Activated CD4-positive, CD25-positive, alpha-beta regulatory T cell treated with anti-CD3 and anti-CD28 coated beads, Interleukin-2, amount 50 U/mL, for 72 hours (primary cell): ENCODE results near the gene COPS7A.
A peak's percentile ranks its signal among the peaks of the same experiment; 100 is the strongest.

ENCODE experiments used
- DNase-seq: peaks from one replicate; pipeline ENCODE4 v3.0.0; 2021

The COPS7A gene, protein sequence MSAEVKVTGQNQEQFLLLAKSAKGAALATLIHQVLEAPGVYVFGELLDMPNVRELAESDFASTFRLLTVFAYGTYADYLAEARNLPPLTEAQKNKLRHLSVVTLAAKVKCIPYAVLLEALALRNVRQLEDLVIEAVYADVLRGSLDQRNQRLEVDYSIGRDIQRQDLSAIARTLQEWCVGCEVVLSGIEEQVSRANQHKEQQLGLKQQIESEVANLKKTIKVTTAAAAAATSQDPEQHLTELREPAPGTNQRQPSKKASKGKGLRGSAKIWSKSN

DNA sequence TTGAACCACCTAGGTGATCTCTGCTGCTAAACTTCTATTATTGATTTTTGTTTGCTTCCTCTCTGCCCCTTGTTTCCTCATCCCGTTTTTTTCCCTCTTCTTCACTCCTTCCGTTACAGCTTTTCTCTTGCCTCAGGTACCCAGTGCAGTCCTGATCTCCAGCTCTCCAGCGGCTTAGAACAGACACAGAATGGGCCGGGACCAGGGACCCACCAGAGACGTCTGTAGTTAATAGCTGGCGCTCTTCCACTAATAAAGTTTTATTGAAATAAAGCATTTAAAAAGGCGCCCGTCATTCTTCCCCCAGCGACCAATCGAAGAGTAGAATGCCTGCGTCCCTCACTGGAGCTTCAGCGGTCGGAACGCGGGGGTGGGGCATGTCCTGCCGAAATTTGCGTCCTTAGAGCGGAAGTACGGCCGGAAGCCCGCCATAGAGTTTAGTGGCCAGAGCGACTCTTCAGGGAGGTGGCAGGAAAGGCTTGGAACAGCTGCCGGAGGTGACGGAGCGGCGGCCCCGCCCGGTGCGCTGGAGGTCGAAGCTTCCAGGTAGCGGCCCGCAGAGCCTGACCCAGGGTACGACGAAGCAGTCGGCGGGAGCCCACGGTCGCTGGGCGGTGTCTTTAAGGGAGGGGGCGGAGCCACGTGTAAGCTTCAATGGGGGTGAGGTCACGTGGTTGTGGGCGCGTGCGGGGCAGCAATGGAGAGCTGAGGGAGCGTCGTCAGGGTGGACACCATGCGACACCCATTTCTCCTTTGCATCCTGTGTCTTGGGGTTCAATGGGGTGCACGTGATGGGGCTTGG lies at the start of gene COPS7A:
Gene COPS7A (plus strand): TSS at position 440 of the 802 bp plus-strand sequence. CDS start 611 bp downstream, outside the sequence.
- peak; percentile 93 for DNase-seq

DNA sequence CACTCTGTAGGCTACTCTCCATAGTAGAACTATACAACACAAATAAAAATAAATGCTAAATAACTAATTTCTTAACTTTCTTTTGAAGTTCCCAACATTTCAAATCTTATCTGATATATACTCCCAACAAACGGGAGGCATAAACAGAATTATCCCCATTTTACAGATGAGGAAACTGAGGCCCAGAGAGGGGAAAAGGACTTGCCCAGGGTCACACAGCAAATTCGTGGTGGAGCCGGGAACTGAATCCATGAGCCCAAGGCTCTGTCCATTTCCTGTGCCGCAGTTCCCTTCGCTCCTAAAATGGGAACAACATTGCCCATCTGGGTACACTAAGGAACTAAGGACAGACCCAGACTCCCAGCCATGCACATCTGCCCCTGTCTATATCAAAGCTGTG lies 46.9 kb upstream of the COPS7A start:
- no peak for DNase-seq

DNA sequence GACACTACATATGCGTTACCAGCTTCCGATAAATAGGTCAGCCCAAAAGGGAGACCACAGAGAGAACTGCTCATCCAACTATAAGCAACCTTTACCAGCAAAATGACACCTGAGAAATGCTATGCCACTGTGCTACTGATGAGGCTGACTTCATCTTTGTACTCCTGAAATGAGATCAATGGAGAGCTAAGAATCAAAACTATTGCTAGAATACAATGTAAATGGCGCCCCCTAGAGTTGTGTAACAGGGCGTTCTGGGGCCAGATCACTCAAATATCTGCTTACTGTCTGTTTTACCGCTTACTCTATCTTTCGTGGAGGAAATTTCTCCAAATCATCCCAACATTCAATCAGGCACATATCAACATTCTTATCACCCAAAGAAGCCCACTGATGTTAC lies 39.2 kb upstream of the COPS7A start:
- DNase-seq = no peak

DNA sequence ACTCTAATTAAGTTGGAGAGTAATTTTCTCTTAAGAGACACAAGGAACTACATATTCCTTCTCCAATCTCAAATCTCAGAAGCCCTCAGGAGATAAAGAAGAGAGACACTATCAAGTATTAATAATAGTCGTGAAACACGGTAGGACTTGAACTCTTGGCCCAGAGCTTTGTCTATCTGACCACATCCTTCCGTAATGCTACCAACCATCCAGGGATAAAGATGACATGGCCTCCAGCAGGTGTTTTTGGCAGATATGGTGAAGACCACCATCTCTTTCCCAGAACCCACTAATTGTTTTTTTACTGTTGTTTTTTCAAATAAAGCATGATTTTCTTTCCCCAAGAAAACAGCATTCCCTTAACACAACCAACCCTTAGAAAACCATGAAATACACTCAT lies 38.0 kb upstream of the COPS7A start:
- no peak for DNase-seq

DNA sequence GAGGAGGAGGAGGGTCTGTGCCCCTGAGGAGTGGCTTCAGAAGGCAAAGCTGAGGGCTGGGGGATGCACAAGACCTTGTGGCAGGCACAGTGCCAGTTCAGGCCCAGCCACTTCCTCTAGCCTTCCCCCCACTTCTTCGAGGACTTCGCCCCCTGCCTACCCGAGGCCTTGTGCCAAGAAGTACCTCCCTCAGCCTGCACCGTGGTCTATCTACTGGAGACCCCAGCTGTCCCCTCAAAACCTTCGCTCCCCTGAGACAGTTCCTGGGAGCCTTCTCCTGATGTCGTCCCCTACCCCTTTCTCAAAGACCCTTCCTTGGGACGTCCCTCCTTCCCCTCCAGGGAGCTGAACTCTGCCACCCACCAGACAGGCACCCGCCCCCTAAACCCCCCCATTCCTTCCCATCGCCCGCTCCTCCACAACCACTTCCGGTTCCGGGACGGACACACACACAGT lies 35.3 kb upstream of the COPS7A start:
- no peak for DNase-seq

DNA sequence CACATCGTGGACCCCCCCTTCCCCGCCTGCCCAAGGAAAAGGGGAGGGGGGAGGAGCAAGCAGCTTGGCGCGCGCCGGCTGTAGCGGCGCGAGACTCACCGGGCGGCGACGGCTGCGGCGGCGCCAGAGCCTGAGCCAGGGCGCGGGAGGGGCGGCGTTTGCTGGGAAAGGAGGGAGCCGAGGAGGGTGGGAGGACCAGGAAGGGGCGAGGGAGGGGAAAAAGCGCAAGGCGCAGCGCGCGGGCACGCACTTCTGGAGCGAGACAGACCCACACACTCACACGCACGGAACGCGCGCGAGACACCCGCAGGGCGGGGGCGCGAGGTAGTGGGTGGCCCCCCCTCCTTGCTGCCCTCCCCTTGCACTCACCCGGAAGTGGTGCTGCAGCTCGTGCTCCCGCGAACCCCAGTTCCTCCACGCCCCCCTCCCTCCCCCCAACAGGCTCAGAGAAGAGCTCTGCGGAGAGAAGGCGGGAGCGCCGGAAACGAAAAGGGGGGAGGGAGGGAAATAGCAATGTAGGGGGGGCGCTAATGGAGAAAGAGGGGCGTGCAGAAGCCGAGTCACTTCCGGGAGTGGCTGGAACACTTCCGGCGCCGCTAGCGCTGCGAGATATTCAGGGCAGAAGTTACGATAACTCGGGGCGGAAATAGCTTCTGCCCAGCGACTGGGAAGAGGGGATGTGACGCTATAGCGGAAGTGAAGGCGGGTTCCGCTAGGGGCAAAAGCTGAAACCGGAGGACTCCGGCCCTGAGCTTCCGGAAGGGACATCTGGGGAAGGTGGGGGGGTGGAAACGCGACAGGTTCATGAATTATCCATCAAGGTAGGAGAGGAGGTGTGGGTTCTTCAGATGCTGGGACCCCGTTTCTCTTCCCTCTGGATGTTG lies 34.6 kb upstream of the COPS7A start, which contains the start of gene ZNF384:
Gene ZNF384 (minus strand): TSS at position 377 of the 884 bp plus-strand sequence. CDS start 9,855 bp downstream, outside the sequence.
- peak; percentile 86 for DNase-seq

DNA sequence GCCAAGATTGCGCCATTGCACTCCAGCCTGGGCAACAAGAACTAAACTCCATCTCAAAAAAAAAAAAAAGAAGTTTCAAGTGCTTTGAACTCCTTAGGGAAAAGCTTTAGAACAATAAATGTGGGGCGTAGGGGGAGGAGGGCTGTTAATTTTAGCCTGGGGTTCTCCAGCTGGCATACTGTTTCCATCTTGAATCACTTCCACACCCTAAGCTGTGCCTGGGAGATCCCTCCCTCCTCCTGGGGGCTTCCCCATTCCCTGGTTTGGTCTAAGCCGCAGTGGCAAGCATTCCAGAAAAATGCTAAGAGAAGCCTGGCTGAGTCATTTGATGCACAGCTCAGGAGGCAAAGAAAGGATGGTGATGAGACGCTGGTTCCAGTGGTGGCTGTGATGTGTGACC lies 32.4 kb upstream of the COPS7A start:
- no peak for DNase-seq

DNA sequence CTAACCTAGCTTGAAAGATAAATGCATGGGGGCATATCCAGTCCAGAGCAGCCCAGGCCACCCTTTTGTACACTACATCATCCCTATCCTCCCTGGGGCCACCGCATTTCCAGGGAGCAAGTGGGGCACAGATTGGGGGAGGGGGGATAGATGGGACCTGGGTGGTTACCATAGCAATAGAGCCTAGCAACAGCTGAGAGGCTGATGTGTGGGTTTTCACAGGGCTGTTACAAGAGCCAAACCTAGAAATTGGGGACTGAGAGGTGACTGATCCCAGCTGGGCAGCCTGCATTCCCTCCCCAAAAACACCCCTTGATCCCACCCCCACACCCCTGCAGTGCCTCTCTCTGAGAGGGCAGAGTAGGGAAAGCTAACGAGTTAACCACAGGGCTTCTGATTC lies 31.0 kb upstream of the COPS7A start:
- no peak for DNase-seq

DNA sequence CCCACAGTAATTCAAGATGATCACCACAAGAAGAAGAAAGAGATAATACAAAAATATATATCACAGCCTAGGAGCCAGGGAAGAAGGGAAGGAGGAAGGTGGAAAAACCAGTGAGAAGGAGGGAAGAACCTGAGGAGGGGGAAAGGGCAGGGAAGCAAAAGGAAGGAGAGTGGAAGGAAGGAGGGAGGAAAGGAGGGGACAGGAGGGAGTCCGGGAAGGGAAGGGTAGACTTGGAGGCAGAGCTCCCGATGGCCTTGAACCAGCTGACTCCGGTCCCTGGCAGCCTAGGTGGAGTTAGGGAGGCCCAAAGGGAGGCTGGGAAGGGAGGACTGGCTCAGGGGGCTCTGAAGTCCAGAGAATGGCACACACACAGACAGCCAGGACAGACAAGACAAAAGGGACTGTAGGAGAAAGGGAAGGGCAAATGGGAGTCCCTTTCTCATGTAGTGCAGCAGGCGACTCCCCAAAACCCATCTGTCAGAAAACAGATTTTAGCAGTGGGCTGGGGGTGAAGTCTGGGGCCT lies 30.0 kb upstream of the COPS7A start:
- DNase-seq = no peak

DNA sequence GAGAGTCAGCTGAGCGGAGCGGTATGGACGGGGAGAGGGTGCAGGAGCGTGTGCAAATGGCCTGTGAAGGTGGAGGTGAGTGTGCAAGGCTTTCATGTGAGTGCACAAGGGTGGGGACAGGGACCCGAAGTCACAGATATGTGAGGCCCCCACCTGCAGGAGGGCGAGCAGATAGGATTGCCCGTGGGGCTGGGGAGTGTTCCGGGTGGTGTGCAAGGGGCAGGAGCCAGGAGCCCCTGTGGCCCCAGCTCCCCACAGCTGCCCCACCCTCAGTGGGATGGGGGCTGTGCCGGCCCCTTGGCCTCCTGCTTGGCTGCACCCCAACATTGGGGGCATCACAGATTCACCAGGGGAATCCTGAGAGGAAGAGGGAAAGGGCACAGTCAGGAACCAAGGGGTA lies 29.1 kb upstream of the COPS7A start:
- DNase-seq = no peak

DNA sequence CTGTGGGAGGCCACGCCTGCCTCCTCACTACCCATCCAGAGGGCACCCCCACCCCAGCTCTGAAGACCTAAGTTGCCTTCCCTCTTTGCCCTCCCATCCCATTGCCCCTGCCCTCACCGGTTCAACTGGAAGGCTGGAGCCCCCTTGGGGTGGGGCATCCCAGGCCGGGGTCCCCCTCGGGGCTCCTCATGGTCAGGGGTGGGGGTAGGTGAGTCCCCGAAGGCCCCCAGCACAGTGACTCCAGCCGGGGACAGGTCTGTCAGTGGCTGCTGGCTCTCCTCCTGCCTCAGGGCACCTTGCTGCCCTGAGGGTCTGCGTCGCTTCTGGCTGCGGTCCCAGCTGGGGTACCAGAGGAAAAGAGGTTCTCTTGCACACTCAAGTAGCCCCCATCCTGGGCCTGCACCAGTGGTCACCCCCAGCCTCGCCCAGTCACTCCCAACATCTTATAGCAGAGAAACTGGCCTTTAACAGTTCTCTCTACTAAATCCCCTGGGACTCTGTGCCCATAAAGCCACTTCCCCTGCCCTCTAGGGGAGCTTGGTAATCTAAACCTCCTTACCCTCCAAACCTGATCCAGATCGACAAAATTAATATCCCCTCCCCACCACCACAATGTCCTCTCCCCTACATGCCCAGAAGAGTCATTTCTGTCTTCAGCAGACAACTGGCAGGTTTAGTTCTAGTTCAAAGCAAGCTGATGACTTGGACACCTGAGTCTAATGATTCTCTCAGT lies 28.4 kb upstream of the COPS7A start:
- no peak for DNase-seq

DNA sequence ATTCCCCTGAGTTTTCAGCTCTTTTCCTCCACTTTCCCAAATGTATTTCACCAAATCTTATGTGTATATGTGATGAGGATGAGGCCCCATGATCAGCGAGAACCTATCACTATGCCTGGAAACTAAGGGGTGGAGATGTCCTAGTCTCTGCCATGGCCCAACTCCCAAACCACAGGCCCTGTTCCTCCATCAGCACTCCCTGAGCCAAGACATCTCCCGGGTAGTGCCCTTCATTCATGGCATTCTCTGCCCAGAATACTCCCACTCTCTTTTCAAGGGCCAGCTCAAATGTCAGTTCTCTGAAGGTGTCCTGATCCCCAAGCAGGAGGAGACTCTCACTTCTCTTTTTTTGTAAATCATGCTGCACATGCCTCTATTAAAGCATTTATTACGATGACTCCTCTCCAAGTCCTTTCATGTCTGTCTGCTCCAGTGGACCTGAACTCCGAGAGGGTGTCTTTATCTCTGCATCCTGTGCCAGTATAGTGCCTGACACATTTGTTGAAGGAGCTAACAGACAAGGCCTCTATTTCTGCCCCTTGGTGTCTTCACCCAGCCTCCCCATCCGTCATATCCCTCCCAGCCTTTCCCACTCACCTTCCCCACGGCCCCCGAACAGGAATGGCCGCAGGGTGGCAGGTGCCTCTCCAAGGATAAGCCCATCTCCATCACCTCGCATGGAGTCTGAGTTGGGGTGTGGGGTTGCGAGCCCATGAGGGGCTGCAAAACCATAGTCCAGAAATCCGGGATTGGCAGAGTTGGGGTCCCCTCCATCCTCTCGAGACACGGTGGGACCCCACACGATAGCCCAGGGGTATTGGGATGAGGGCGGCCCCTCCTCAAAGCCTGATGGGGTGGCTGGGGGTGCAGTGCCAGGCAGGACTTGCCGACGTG lies 26.9 kb upstream of the COPS7A start:
- no peak for DNase-seq

DNA sequence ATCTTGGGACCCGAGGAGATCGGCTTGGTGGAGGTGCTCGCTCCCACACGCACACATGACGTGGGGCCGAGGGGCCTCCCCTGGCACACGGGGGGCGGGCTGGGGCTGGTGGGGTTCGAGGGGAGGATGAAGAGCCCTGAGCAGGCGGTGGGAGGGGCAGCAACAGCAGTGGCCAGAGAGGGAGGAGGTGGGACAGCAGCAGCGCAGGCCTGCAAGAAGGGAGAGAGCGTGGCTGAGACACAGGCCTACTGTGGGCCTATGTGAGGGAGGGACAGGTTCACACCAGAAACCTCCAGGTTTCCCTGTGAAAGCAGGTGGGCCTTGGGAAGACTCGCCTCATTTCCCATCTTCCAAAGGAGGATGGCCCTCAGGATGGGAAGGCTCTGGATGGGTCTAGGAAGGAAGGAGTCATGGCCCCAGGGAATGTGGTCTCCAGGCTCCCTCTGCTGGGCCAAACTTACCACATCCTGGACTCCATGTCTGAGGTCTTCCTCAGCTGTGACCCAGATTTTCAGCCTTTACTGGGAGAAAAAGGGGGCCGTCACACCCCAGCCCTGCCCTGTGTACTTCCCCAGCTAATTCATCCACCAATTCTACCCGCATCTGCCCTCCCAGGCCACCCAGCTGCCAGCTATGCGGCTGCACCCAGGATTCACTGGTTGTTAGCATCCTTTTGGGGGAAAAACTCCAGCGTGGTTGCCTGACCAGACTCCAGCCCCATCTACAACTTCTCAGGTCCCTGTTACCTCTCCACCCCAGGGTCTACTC lies 26.1 kb upstream of the COPS7A start:
- no peak for DNase-seq

DNA sequence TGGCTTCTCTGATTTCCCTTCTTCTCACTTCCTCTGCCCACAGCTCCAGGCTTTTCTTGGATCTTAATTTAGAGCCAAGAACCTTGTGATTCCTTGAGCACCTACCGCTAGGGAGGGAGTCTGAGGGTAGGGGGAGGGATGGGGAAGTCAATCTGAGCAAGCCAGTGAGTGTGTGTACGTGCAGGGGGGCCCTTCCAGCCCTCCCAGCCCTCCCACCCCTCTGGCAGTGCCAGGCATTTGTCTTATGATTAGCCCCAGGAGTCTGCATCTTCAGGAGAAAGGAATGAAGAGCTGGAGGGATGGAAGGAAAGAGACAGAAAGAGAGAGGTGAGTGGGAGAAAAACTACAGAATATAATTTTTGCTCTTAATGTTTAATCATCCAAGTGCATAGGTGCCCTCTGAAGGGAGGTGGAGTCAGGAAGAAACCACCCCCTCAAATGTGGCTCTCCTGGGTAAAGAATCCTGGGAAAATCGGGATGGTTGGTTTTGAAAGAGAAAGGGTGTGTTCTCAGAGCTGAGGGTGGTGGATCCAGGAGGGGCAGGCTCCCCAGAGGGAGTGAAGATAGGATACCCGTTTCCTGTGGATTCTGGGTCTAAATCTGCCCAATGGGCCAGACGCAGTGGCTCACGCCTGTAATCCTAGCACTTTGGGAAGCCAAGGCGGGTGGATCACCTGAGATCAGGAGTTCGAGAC lies 25.3 kb upstream of the COPS7A start:
- no peak for DNase-seq

DNA sequence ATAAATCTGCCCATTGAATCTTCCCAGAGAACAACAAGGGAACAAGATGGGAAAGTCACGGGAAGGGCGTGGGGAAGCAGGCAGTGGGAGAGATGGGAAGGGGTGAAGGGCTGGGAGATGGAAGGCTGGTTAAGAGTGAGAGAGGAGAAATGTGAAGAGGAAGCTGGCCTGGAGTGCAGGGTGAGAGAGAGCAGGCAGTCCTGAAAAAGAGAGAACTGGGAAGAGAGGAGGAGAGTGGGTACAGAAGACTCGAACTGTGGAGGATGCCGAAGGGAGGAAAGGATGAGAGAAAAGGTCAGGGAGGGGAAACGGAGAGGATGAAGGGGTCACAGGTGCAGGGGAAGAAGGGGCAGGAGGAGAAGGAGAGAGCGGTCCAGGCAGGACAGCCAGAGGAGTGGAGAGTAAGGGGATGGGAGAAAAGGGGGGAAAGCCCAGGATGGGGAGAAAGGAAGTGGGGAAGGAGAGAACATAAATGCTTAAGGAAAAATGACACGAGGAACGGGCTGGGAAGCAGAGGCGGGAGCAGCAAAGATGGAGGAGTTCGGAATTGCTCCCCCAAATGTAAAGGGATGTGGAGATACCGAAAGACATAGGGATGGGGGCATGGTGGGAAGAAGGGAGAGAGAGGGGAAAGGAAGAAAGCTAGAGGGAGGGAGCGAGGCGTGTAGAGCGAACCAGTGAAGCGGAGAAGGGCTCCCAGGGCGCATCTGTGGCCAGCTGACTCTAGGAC lies 24.4 kb upstream of the COPS7A start:
- DNase-seq = no peak

DNA sequence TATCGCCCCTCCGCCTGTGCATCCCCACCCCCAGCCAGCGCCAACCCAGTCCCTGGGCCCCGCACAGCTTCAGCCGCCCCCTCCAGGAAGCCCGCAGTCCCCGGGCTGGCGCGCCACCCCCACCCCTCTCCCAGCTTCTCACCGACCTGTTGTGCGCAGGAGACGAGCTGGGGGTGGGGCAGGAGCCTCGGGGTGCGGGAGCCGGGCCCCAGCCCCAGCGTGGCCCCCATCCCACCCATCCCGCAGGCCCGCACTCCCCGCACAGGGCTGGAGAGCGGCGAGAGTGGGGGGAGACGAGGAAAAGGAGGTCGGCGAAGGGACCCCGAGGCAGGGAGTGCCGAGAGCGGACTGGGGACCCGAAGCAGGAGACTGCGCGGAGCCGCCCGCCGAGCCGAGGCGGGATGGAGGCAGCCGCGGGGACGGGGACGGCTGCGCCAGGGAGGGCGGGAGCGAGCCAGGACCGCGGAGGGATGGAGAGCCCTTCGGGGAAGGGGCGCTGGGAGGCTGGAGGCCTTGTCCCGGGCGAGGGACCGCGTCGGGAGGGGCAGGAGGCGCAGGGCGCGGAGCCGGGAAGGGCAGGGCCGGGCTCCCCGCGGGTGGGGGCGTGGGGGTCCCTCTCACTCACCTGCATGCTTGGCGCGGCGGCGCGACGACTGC lies 23.7 kb upstream of the COPS7A start:
- DNase-seq = no peak

DNA sequence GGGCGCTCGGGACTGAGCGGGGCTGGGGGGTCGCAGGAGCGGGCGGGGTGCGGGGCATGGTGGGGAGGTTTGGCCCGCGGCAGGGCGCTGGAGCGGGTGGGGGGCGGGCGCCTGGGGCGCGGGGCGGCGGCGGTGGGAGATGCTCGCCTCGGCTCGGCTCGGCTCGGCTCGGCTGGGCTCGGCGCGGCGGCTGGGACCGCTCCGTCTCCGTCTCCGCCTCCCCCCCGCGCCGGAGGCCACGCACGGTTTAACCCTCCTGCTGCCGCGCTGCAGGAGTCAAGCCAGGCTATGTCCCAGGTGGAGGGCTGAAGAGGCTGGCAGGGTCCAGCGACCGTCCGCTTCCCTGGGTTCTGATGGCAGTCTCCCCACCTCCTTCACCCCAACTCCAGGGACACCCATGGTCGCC lies 23.2 kb upstream of the COPS7A start, which contains the start of gene PIANP:
Gene PIANP (minus strand): TSS at position 170 of the 406 bp plus-strand sequence. CDS start 2,754 bp downstream, outside the sequence.
- DNase-seq = peak; percentile 42

DNA sequence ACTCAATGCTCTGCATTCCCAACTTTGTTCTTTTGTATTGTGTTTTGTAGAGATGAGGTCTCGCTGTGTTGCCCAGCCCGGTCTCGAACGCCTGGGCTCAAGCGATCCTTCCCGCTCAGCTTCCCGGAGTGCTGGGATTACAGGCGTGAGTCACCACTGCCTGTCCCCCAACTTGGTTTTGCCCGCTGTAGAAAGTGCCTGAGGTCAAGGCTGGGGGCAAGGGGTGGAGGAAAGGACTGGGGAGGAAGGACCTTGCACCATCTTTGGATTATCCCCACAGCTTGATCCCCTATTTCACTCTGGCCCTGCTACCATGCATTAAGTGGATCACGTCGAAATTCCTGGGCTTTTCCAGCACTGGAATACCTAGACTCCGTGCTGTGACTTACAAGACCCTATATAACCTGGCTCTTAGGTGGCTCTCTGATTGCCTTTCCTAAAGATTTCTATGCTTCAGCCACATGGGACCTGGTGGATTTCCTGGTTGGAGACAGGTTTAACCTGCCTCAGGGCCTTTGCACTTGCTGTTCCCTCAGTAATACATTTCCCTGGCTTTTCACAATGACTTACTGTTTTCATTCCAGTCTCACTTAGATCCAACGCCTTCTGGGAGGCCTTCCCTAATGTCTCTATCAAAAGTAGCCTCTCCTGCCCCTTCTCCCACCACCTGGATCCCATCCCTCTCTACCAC lies 22.6 kb upstream of the COPS7A start:
- DNase-seq = no peak
